Mononuclear cell (primary cell): ENCODE data around the gene LHX1. TPM values are rescaled to one million over a fixed set of nuclear protein-coding genes. Genes with fewer than 3 reads are reported as not detected.

Experiments used
- H3K27me3 ChIP-seq: 2 replicates; pipeline ENCODE4 v1.6.0; 2011; ENCODE audit warnings: low read length, control low read depth; ENCODE audit not compliant: insufficient read depth
- H3K4me1 ChIP-seq: 2 replicates; pipeline ENCODE4 v1.5.1; 2011; ENCODE audit warnings: mild to moderate bottlenecking, low read length, control low read depth; ENCODE audit not compliant: insufficient read depth
- H3K4me3 ChIP-seq: 2 replicates; pipeline ENCODE4 v1.5.1; 2011; ENCODE audit warnings: mild to moderate bottlenecking, low read length, moderate library complexity
- H3K9me3 ChIP-seq: 2 replicates; pipeline ENCODE4 v1.5.1; 2011; ENCODE audit warnings: low read depth, mild to moderate bottlenecking, control low read depth, low read length
- total RNA-seq: library from RNA; depleted of rRNA; stranded (reverse); fragments of >200 nt; gene quantifications from one replicate; pipeline ENCODE4 v1.2.3, GENCODE V29; 2012

LHX1 gene
- total RNA-seq, 1 donor: not detected

DNA sequence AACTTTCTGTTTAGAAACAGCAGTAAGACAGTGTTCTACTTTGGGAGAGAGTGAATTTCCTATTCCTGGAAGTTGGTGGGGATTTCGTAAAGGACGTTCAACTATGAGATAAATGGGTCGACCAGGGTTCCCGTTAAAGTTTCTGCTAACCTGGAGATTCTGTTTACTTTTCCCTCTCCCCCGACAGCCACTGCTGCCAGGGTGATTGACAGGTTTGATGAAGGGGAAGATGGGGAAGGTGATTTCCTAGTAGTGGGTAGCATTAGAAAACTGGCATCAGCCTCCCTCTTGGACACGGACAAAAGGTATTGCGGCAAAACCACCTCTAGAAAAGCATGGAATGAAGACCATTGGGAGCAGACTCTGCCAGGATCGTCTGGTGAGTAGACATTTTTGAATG is 12.8 kb downstream of the LHX1 start:
- no peak overlapping the region for H3K4me3 ChIP-seq
- no peaks in the 10 kb centered on the region for H3K9me3 ChIP-seq
- H3K4me1 ChIP-seq: peaks cover 28% of the 10 kb centered on the region
- peaks cover 29% of the 10 kb centered on the region for H3K27me3 ChIP-seq

DNA sequence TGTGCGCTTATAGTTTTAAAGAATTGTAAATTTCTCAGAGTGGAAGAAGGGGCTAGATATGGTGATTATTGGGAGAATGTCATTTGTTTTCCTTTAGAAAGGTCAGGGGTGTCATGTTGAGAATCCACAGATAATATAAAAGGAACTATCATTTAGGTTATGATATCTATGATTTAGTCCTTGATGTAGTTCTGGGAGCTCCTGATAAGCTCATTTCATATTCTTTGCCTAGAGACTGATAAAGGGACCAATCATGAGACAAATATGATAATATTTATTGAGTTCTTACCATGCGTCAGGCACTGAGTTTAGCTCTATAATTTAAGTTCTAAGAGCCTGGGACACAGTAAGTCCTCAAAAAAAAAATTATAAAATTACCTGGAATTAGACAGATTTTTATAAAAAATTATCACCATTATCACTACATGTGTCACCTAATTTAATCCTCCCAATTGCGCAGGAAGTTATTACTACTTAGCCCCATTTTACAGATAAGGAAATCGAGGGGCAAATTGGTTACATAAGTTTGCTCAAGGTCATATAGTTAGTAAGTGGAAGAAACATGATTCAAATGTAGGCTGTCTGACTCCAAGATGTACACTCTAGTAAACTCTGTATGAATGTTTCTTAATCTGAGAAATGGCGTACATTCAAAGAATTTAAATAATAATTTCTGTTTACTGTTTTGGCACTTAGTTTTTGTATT is 14.0 kb downstream of the LHX1 start:
- H3K9me3 ChIP-seq: no peaks in the 10 kb centered on the region
- peaks cover 28% of the 10 kb centered on the region for H3K4me1 ChIP-seq
- peaks cover 17% of the 10 kb centered on the region for H3K27me3 ChIP-seq
- no peak overlapping the region for H3K4me3 ChIP-seq

DNA sequence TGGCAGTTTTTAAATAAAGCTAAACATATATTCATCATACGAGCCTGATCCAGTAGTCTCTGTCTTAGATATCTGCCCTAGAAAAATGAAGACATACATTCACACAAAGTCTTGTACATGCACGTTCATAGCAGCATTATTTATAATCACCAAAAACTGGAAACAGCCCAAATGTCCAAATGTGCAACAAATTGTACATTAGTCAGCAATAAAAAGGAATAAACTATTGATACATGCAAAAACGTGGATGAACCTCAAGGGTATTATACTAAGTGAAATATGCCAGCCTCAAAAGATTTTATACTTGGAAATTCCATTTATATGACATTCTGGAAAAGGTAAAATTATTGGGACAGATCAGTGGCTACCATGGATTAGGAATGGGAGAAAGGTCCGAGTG is 34.2 kb downstream of the LHX1 start:
- Histone ChIP-seq H3K4me1 (no peaks in the 10 kb centered on the region), H3K9me3 (no peaks in the 10 kb centered on the region), H3K4me3 (no peak overlapping the region), H3K27me3 (no peaks in the 10 kb centered on the region)

DNA sequence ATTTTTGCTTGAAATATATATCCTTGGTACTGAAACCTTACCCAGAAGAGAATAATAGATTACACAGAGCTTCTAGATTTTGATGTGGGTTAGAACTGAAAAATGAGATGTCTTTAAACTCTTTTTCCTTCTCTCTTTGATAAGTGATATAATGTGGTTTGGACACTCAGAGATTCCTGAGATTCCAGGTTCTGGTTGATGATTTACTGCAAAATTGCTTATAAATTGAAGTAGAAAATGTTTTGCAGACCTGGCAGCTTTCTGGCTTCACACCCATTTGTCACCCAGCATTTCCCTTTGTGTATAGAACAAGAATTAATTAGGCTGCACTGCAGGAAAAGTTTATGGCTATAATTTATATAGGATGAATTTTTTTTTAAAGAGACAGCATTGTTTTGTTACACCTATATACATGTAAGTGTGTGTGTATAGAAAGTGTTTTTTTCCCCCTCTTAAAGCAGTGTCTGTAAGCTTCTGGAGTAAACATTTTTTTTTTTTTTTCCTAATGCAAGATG is 35.0 kb downstream of the LHX1 start:
- no peaks in the 10 kb centered on the region for H3K27me3 ChIP-seq
- no peak overlapping the region for H3K4me3 ChIP-seq
- no peaks in the 10 kb centered on the region for H3K9me3 ChIP-seq
- H3K4me1 ChIP-seq: no peaks in the 10 kb centered on the region

DNA sequence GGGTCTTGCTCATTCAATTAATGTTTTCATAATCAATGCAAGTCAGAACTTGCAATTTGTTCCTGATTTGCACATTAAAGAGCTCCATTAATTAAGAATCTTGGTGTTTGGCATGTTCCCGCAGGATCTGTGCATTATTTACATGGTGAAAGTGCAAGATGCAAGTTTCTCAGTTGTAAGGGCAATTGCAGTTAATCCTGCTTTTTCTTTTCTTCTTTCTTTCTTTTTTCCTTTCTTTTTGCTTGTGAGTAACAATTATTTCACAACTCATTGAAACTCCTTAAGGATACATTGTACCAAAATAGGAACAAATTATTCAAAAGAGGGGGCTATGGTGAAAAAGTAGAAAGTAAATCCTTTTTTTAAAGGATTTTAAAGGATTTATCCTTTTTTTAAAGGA is 35.6 kb downstream of the LHX1 start:
- Histone ChIP-seq H3K27me3 (no peaks in the 10 kb centered on the region), H3K4me1 (no peaks in the 10 kb centered on the region), H3K4me3 (no peak overlapping the region), H3K9me3 (no peaks in the 10 kb centered on the region)

DNA sequence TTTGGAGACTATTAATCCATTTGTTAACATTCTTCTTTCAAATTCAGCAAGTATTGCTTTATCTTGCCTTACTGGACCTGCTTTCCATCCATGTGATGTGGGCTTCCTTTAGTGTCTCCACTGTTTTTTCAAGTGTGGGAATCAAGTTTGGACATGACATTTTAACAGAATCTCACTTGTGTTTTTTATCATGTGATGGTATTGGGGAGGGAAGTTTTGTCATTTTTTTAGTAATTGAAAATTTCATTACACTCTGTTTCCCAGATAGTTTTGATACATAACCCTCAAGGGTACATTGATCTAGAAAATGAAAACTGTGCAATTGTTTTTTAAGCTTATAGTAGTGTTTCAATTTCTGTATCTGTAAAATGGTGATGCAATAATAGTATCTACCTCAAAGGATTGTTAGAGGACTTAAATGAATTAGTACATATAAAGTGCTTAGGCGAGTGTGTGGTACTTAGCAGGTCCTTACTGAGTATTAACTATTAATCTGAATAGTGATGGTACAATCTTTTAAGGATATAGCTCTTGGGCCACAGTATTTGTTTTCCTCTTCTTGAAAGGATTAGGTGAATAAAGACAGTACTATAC is 38.7 kb downstream of the LHX1 start:
- no peaks in the 10 kb centered on the region for H3K4me1 ChIP-seq
- no peak overlapping the region for H3K4me3 ChIP-seq
- H3K9me3 ChIP-seq: no peaks in the 10 kb centered on the region
- no peaks in the 10 kb centered on the region for H3K27me3 ChIP-seq

DNA sequence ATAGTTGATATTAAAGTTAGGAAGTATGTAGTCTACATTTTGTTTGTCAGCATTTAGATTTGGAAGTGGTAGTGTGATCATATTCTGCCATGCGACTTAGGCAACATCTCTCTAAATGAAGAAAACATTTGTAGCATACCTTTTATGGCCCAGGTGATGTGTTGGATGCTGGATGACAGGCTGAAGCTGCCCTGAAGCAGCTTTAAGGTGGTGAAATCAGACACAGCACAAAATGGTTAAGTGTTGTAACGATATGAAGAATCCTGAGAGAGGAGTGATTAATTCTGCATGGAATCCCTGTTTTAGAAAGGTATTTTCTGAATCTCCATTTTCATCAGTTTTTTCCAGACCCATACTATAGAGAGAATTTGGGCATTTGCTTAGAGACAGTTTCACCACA is 39.8 kb downstream of the LHX1 start:
- Histone ChIP-seq H3K4me1 (no peaks in the 10 kb centered on the region), H3K9me3 (no peaks in the 10 kb centered on the region), H3K27me3 (no peaks in the 10 kb centered on the region), H3K4me3 (no peak overlapping the region)

DNA sequence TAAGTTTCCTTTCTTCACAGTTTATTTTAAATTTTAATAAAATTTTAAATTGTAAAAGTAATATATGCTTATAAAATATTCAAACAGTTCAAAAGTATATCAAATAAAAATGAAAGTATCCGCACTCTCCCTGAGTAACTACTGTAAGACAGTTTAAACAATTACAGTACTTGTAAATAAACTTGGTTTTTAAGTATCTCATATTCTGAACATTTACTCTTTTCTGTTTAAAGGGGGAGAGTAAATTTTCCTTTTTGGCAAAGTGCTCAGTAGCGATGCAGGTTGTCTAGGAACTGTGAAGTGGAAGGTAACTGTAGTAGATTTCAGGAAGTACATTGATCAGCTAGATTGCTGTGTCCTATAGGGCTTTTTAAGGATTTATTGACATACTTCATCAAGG is 40.3 kb downstream of the LHX1 start:
- Histone ChIP-seq H3K4me1 (no peaks in the 10 kb centered on the region), H3K4me3 (no peak overlapping the region), H3K27me3 (no peaks in the 10 kb centered on the region), H3K9me3 (no peaks in the 10 kb centered on the region)

DNA sequence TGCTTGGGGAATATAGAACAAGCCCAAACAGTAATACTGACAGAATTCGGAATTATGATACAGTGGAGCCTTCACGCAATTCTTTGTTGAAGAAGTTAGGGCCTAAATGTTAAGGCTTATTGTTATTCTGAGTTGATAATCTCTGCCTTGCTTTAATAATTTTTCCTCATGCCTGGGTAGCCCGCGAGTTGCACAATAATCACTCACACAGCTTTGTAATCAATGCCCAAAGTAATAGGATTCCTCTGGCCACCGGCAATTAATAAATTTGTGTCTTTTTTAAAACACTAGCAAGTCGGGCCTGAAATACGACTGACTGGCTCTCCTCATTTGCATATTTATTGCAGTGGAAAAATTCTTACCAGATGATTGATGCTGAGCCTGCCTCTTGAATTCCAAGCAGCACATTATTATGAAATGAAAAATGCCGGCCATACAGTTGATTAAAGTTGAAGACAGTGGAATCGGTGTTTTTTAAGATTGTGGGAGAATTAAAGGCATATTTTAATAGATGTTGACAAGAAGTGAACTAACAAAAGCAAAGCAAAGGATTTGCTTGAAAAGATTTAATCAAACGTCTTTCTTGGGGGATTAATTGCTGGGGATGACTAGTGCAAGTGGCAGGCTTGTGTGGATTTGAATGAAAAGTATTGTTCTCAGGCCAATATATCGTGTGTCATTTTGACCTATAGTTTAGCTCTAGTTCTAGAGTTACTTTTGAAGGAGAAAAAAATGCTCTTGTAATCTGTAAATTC is 41.7 kb downstream of the LHX1 start:
- Histone ChIP-seq H3K9me3 (no peaks in the 10 kb centered on the region), H3K4me3 (no peak overlapping the region), H3K27me3 (no peaks in the 10 kb centered on the region), H3K4me1 (no peaks in the 10 kb centered on the region)

DNA sequence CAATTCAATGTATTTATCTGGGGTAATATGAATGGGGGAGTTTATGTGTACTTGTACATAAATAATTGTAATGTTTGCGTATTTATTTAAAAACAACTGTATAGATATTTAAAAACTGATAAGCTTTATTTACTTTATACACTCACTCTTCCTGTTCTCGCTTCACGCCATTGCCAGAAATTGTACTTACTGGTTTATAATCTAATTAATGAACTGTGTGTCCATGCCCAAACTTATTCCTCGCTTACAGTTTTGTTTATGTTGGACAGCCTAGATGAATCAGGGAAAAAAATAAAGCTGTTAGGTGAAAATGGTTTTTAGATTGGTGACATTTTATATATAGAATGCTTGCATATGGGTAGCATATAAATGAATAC is 42.3 kb downstream of the LHX1 start:
- H3K27me3 ChIP-seq: no peaks in the 10 kb centered on the region
- H3K4me1 ChIP-seq: no peaks in the 10 kb centered on the region
- no peak overlapping the region for H3K4me3 ChIP-seq
- H3K9me3 ChIP-seq: no peaks in the 10 kb centered on the region

DNA sequence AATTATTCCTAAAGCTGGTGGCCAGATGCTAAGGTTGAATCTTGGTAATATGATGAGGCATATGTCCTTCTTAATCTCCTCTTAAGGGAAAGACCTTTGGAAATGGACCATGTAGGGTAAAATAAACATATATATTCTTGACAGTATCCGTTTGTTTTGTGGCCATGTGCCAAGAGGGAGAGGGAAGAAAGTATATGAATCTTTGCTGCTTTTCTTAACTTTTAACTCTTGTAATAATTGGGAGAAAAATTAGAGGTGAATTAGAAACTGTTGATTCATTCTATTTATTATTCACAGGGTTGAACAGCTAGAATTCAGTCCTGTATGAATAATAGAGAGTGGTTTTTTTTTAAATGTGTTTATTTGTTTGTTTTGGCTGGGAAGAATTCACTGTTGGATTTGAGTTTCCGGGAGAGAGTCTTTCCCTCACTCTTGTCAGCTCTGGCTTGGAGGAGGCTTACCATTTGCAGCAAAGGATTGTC is 43.0 kb downstream of the LHX1 start:
- H3K27me3 ChIP-seq: no peaks in the 10 kb centered on the region
- H3K4me3 ChIP-seq: no peak overlapping the region
- H3K9me3 ChIP-seq: no peaks in the 10 kb centered on the region
- no peaks in the 10 kb centered on the region for H3K4me1 ChIP-seq

DNA sequence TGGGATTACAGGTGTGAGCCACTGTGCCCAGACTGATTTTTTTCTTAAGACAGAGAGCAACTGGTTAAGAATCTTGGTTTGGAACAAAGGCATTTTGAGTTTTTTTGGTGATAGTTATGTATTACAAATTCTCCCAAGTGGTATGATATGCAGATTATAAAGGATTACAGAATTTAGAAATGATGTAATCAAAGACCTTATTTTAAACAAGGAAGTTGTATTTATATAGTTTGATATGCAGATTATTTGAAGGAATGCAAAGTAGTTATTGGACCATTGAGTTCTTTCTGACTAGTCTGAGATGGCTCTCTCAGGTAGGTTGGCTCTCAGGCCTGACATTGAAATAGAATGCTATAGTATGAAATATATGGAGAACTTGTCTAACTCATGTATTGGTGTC is 46.3 kb downstream of the LHX1 start:
- no peak overlapping the region for H3K4me3 ChIP-seq
- H3K27me3 ChIP-seq: no peaks in the 10 kb centered on the region
- H3K4me1 ChIP-seq: no peaks in the 10 kb centered on the region
- H3K9me3 ChIP-seq: no peaks in the 10 kb centered on the region

DNA sequence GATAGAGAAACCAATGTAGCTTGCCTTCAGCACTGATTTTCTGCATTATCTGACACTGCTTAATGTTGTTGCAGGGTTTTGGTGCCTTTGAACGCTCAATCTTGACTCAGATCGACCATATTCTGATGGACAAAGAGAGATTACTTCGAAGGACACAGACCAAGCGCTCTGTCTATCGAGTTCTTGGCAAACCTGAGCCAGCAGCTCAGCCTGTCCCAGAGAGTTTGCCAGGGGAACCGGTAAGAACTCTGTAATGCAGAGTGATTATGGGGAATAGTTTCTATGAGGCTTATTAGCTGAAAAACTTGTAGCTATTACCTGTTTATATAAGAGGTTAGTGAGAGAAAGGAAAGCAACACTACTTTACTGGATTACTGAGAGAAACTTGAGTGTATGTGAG is 51.9 kb downstream of the LHX1 start:
- H3K4me3 ChIP-seq: no peak overlapping the region
- H3K9me3 ChIP-seq: no peaks in the 10 kb centered on the region
- H3K4me1 ChIP-seq: no peaks in the 10 kb centered on the region
- H3K27me3 ChIP-seq: no peaks in the 10 kb centered on the region

DNA sequence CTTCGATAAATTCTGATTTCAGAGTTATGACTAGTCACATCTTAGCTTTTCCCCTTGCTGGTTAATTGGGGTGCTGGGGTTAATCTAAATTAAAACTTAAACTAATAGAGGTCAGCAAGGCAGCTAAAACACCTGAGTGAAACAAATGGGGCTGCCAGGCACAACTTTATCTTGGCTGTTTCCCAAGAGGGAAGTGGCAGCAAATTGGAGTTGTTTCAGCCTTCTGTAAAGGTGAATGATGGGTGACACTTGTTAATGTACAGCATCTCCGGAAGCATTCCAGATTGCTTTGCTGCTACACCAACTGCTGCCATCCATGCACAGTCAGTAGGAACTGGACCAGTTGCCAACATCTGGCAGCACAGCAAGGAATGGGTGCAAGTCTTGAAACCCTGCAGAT is 55.4 kb downstream of the LHX1 start:
- H3K27me3 ChIP-seq: no peaks in the 10 kb centered on the region
- no peak overlapping the region for H3K4me3 ChIP-seq
- no peaks in the 10 kb centered on the region for H3K4me1 ChIP-seq

DNA sequence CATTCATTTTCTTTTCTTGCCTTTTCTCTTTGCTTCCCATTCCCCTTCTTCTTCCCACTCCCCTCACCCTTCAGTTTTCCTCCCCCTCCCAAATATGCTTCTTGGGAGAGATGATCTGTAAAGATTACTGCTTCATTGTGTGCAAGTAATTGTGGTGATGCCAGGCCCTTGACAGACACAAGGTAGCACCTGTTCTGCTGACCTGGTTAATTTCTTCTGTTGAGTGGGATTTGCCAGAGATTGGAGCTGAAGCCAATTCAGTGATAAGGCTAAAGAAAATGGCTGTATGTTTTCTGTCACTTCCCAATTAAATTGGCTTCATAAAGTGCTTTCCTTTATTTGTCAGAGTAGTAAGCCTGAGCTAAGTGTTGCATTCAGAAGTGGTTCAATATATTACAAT is 56.0 kb downstream of the LHX1 start:
- Histone ChIP-seq H3K9me3 (no peaks in the 10 kb centered on the region), H3K27me3 (no peaks in the 10 kb centered on the region), H3K4me3 (no peak overlapping the region), H3K4me1 (no peaks in the 10 kb centered on the region)

More for the DNA sequence above, 55.4 kb downstream of the LHX1 start:
- H3K9me3 ChIP-seq: no peaks in the 10 kb centered on the region
